Left renal cortex interstitium (tissue), 4 donors: ENCODE measurements around the gene ELMO1. TPM values are rescaled to one million over a fixed set of nuclear protein-coding genes. Genes with fewer than 3 reads are reported as not detected.

Source experiments
- DNase-seq, 4 donors: peaks; one replicate each; pipeline ENCODE4 v3.0.0-alpha.2; 2013; ENCODE audit warnings: low read depth in 4 of 4, low spot score in 2 of 4, missing footprints in 1 of 4
- polyA plus RNA-seq, 4 donors: library from polyadenylated mRNA; unstranded; fragments of 120-200 nt; gene quantifications; one replicate each; pipeline ENCODE4 v1.2.1, GENCODE V29; 2013; ENCODE audit not compliant: insufficient read length in 4 of 4

ELMO1 gene
- polyA plus RNA-seq, 4 donors: 8.1 to 12.2 (median 9.6) TPM

- DNase-seq: no peak
Observed at GRCh38 chr7:37201876-37202198, 246.8 kb downstream of the ELMO1 start.

GRCh38 chr7:37201003-37201875, 247.4 kb downstream of the ELMO1 start:
- DNase-seq: peak in 2 of 4 donors; percentile 78 to 84

DNA sequence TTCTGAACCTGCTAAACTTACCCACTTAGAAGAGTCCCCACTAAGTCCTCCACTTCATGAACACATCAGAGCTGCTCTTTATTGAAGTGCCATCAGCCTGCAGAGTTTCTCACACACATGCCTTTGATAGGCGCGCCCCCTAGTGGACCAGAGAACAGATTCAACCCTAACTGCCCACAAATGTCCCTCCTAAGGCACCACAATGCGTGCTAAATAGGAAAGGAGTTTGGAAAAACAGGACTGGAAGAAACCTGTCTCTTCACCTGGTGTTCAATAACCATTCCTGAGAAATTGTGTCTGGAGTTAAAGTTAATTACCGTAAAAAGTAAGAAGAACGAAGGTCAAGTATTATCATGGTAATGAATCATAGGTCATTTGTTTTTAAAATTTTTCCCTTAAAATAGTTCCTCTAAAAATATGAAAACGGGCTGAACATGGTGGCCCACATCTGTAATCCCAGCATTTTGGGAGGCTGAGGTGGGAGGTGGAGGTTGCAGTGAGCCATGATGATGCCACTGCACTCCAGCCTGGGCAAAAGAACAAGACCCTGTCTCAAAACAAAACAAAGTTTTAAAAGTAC, 249.7 kb downstream of the ELMO1 start:
- peak in 1 of 4 donors; percentile 77 for DNase-seq

- no peak for DNase-seq
Observed at GRCh38 chr7:37198041-37198905, 250.4 kb downstream of the ELMO1 start.

GRCh38 chr7:37197108-37197507, 251.6 kb downstream of the ELMO1 start:
- no peak for DNase-seq

GRCh38 chr7:37196676-37197075, 252.0 kb downstream of the ELMO1 start:
- no peak for DNase-seq

GRCh38 chr7:37195388-37195787, 253.3 kb downstream of the ELMO1 start:
- no peak for DNase-seq

GRCh38 chr7:37194943-37195342, 253.7 kb downstream of the ELMO1 start:
- no peak for DNase-seq

GRCh38 chr7:37193775-37194135, 254.9 kb downstream of the ELMO1 start:
- DNase-seq: no peak

GRCh38 chr7:37193087-37193774, 255.4 kb downstream of the ELMO1 start:
- no peak for DNase-seq

DNA sequence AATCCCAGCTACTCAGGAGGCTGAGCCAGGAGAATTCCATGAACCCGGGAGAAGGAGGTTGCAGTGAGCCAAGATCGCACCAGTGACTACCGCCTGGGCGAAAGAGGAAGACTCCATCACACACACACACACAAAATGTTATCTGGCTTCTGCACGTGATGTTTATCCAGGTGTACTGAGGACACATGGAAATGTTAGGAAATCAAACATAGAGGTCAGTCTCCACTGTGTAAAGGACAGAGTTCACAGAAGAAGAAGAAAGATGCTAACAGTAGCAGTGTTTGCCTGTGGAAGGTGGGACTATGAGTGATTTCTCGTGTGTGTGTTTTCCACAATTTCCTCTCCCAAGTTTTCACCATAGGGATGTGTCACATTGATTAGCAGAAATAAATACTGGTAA, 256.9 kb downstream of the ELMO1 start:
- DNase-seq: no peak

DNA sequence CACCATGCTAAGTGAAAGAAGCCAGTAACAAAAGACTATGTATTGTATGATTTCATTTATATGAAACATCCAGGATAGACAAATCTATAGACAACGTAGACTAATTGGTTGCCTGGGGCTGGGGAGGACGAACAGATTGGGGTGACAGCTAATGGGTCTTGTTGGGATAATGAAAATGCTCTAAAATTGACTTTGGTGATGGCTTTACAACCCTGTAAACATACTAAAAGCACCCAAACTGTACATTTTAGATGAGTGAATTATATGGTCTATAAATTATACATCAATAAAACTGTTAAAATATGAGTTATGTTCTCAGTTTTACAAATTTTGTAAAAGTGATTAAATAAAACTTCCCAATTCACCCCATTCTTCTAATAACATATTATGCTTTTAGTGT, 261.5 kb downstream of the ELMO1 start:
- no peak for DNase-seq

- no peak for DNase-seq
Observed at GRCh38 chr7:37186753-37187152, 261.9 kb downstream of the ELMO1 start.

- DNase-seq: no peak
Observed at GRCh38 chr7:37181550-37181932, 267.1 kb downstream of the ELMO1 start.

DNA sequence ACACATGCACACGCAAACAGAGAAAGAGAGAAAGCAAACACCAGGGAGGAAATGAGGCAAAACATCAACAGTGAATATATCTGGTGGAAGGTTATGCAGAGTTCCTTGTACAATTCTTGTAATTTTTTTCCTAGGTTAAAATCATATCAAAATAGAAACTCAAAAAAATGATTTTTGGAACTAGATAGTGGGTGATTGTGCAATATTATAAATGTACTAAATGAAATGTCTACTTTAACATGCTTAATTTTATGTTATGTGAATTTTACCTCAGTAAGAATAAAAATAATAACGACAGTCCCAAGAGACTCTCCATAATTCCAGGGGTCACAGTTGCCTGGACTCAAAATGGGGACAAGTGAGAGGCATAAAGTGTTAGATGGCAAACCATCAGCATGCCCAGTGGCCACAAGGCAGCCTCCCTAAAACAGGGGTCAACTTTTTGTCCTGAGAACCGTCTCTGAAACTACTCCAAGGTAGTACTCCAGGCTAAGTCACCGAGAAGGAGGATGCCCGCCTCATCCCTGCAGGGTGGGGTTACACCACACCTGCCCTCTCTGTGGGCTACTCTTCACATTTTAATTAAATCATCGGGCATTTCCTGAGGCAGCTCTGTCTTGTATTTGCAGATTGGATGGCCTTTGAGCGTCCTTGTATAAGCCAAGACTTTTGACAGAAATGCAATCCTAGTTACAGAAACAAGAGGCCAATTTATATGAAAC, 267.7 kb downstream of the ELMO1 start:
- no peak for DNase-seq

DNA sequence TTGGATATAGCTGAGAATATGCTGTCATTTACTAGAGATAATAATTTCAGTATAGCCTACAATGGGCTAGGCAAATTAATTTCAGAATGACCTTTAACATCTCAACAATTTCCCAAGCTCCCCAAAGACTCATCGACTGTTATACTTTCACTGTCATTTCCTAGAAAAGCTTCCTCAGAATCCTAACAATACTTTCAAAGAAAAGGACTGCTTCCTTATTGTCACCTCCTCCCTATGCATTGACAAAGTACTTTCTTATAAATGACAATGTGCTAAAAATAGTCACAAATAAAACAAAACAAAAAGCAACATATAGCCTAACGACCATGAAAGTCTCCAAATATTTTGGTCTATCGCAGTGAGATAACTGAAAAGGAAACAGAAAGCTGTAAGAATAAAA, 272.6 kb downstream of the ELMO1 start:
- no peak for DNase-seq

DNA sequence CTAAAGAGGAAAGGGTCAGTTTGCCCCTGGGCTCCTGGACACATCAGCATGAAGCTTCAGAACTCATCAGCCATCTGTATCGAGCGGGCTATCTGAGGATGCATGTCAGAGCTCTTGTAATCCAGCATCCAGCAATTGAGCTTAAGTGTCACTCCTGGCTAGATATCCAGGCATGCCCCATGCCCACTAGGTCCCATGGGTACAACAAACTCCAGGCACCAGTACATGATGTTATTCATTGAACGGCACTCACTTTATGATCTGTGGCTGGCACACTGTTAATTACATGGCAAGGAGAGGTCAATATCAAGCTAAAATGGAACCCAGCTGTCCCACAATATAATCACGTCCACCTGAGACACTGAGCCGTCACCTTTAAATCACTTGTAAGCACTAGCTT, 274.2 kb downstream of the ELMO1 start:
- DNase-seq: no peak

- DNase-seq: no peak
Observed at GRCh38 chr7:37173670-37174069, 275.0 kb downstream of the ELMO1 start.

DNA sequence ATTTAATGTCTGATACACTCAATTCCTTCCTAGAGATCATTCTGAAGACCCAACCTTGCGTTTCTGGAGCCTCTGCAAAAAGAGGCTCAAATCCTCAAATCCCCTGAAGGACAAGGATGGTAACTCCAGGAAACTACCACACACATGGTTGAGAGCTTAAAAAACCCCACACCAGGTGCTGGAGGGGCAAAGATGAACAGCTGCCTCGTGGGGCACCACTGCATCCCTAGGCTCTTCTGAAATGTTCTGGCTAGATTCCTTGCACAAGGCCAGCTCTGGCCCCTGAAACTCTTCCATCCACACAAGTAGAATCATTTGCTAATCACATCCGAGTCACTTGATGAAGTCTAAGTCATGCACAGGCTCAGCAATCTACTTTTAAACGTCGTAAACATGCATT, 286.6 kb downstream of the ELMO1 start:
- no peak for DNase-seq

DNA sequence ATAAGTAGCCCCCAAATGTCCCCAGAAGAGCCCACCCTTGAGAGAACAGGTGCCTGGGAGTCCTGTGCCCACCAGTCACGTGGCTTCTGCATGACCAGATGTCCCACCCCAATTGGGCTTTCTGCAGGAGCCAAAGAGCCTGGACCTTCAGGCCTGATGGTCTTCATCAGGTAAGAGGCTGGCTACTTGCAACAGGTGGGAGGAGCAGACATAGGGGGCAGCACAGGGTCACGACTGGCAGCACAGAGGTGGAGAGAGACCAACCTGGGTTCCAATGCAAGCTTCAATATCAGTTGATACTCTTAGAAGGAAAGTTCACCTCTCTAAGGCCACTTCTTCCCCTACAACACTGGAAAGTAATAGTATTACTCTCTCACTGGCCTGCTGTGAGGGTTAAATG, 288.0 kb downstream of the ELMO1 start:
- no peak for DNase-seq
